CD14-positive monocyte (primary cell): ENCODE data around the gene CCDC170. TPM values are rescaled to one million over a fixed set of nuclear protein-coding genes. Genes with fewer than 3 reads are reported as not detected.
A peak's percentile ranks its signal among the peaks of the same experiment; 100 is the strongest.

Experiments
- DNase-seq, 3 donors: peaks; one replicate each; pipeline ENCODE4 v3.0.0-alpha.2; 2011 to 2022
- H2AFZ ChIP-seq: 2 replicates; pipeline ENCODE4 v1.6.0; 2012; ENCODE audit warnings: mild to moderate bottlenecking, low read depth, low read length, inconsistent platforms; ENCODE audit not compliant: insufficient read depth, poor library complexity, severe bottlenecking
- H3K27ac ChIP-seq, 2 donors: 1 replicate in 1 of 2; 2 replicates in 1 of 2; pipeline ENCODE4 v1.5.1; 2012 to 2013; ENCODE audit warnings: low read length in 2 of 2, control low read depth in 1 of 2, inconsistent platforms in 1 of 2, low read depth in 1 of 2, mild to moderate bottlenecking in 1 of 2
- H3K27me3 ChIP-seq, 2 donors: one replicate each; pipeline versions ENCODE4 v1.6.0 to v1.6.1; 2011 to 2013; ENCODE audit warnings: low read length in 2 of 2; ENCODE audit not compliant: control insufficient read depth in 2 of 2, insufficient read depth in 2 of 2
- H3K36me3 ChIP-seq, 2 donors: replicated peaks in 1 of 2; 1 replicate in 1 of 2; 2 replicates in 1 of 2; pipeline versions ENCODE4 v1.5.1 to v1.6.1; 2012 to 2013; ENCODE audit warnings: low read length in 2 of 2, control low read depth in 1 of 2, inconsistent platforms in 1 of 2, mild to moderate bottlenecking in 1 of 2; ENCODE audit not compliant: insufficient read depth in 2 of 2, control insufficient read depth in 1 of 2
- H3K4me1 ChIP-seq, 2 donors: 1 replicate in 1 of 2; 2 replicates in 1 of 2; pipeline versions ENCODE4 v1.5.1 to v1.6.1; 2012 to 2013; ENCODE audit warnings: low read length in 2 of 2, control low read depth in 1 of 2, inconsistent platforms in 1 of 2, mild to moderate bottlenecking in 1 of 2, moderate library complexity in 1 of 2; ENCODE audit not compliant: insufficient read depth in 2 of 2, control insufficient read depth in 1 of 2
- H3K4me2 ChIP-seq: replicated peaks from 2 replicates; pipeline ENCODE3; 2012; ENCODE audit warnings: low read length, moderate library complexity, mild to moderate bottlenecking; ENCODE audit not compliant: poor library complexity, severe bottlenecking; ENCODE audit errors: extremely low read depth
- H3K4me3 ChIP-seq, 3 experiments: fragments of 200-600 bp in 1 of 3; sonication (generic) in 1 of 3; replicated peaks in 1 of 3; 1 replicate in 2 of 3; 2 replicates in 1 of 3; pipeline ENCODE4 v1.5.1; 2011 to 2013; ENCODE audit warnings: low read length in 3 of 3, mild to moderate bottlenecking in 3 of 3, control low read depth in 2 of 3, low read depth in 2 of 3, inconsistent platforms in 1 of 3, moderate library complexity in 1 of 3
- H3K79me2 ChIP-seq: 2 replicates; pipeline ENCODE4 v1.6.0; 2012; ENCODE audit warnings: mild to moderate bottlenecking, control low read depth, inconsistent platforms, low read length, moderate library complexity; ENCODE audit not compliant: insufficient read depth
- H3K9ac ChIP-seq: 2 replicates; pipeline ENCODE4 v1.6.0; 2017; ENCODE audit warnings: low read length, mild to moderate bottlenecking; ENCODE audit not compliant: insufficient read depth, poor library complexity, severe bottlenecking
- H3K9me3 ChIP-seq, 2 donors: replicated peaks in 1 of 2; 1 replicate in 1 of 2; 2 replicates in 1 of 2; pipeline versions ENCODE4 v1.5.1 to v1.6.1; 2012 to 2013; ENCODE audit warnings: low read length in 2 of 2, control low read depth in 1 of 2; ENCODE audit not compliant: control insufficient read depth in 1 of 2, insufficient read depth in 1 of 2
- H4K20me1 ChIP-seq: 2 replicates; pipeline ENCODE4 v1.6.0; 2012; ENCODE audit warnings: mild to moderate bottlenecking, low read length, control low read depth, moderate library complexity; ENCODE audit not compliant: insufficient read depth
- H3K27ac Mint-ChIP-seq, 7 donors: one replicate each; pipeline ENCODE4 v1.8.0; 2020; ENCODE audit warnings: mild to moderate bottlenecking in 7 of 7, mixed read lengths in 7 of 7, moderate library complexity in 6 of 7, inconsistent platforms in 2 of 7
- H3K27me3 Mint-ChIP-seq, 3 donors: one replicate each; pipeline ENCODE4 v1.8.0; 2021 to 2022; ENCODE audit warnings: low read depth in 3 of 3, mild to moderate bottlenecking in 3 of 3, mixed read lengths in 3 of 3, moderate library complexity in 3 of 3, inconsistent platforms in 1 of 3
- H3K36me3 Mint-ChIP-seq, 2 donors: one replicate each; pipeline ENCODE4 v1.8.0; 2020; ENCODE audit warnings: mixed read lengths in 2 of 2, inconsistent platforms in 1 of 2, mild to moderate bottlenecking in 1 of 2
- H3K4me1 Mint-ChIP-seq: one replicate; pipeline ENCODE4 v1.8.0; 2020; ENCODE audit warnings: mild to moderate bottlenecking, mixed read lengths
- H3K4me3 Mint-ChIP-seq, 2 donors: one replicate each; pipeline ENCODE4 v1.8.0; 2020; ENCODE audit warnings: mild to moderate bottlenecking in 2 of 2, mixed read lengths in 2 of 2, moderate library complexity in 1 of 2
- H3K9me3 Mint-ChIP-seq, 7 donors: one replicate each; pipeline ENCODE4 v1.8.0; 2020 to 2022; ENCODE audit warnings: mixed read lengths in 7 of 7, mild to moderate bottlenecking in 6 of 7, moderate library complexity in 6 of 7, inconsistent platforms in 2 of 7
- WGBS: methylation state at CpG from one replicate; pipeline ENCODE4 v1.1.5; 2013; ENCODE audit warnings: missing lambda C conversion rate; ENCODE audit not compliant: insufficient coverage; 5-methylcytosine and 5-hydroxymethylcytosine counted together
- intact Hi-C, 2 donors: fragments of 100-400 bp; cut with micrococcal nuclease; formaldehyde crosslinking; loops; one replicate each; pipeline versions ENCODE4 v1.15.0 to v1.15.1; 2023
- polyA plus RNA-seq, 3 donors: library from polyadenylated mRNA; depleted of rRNA in 1 of 3; unstranded in 2 of 3; stranded (reverse) in 1 of 3; fragments of 300-500 nt in 2 of 3; fragments of >200 nt in 1 of 3; fragmentation: Illumina TruSeq in 2 of 3; gene quantifications; 1 replicate in 2 of 3; 2 replicates in 1 of 3; pipeline ENCODE4 v1.2.3, GENCODE V29; 2012 to 2021
- TF ChIP-seq, protein P1 (sequence below): fragments of 200-600 bp; IDR thresholded peaks from one replicate; pipeline ENCODE4 v1.8.0; 2022; ENCODE audit warnings: antibody characterized with exemption, mild to moderate bottlenecking

The CCDC170 gene
- polyA plus RNA-seq, 3 donors, result 4.2 to 7.0 (median 6.3) TPM

DNA sequence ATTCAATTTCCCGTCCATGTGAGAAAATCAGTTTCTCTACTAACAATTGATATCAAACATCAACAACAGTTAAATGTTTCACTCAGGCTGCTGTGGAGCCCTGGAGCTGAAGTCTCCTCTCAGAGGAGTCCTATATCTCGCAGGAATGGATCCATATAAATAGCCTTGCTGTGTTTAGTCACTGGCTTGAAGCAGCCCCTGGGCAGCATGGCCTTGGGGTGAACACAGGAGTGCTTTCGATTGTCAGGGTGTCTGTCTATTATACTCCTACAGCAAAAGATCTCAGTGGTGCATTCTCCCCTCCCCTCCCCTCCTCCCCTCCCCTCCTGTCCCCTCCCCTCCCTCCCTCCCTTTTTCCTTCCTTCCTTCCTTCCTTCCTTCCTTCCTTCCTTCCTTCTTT is 141.9 kb downstream of the CCDC170 start:
- intact Hi-C loops, result no loop called here
- Mint-ChIP-seq H3K27ac (peak overlapping the region in 1 of 7 donors; percentile 77), H3K9me3 (peaks cover 0 to 16% (median 5%) of the 10 kb centered on the region in 7 donors), H3K4me1 (no peaks in the 10 kb centered on the region), H3K36me3 (no peaks in the 10 kb centered on the region), H3K27me3 (peaks cover under 1 to 4% (median 2%) of the 10 kb centered on the region in 3 donors), H3K4me3 (no peak overlapping the region)
- Histone ChIP-seq H3K4me1 (no peaks in the 10 kb centered on the region), H2AFZ (no peak overlapping the region), H3K27me3 (no peaks in the 10 kb centered on the region), H3K9me3 (peaks cover 0 to 4% of the 10 kb centered on the region in 2 donors), H4K20me1 (no peaks in the 10 kb centered on the region), H3K36me3 (no peaks in the 10 kb centered on the region), H3K4me3 (no peak overlapping the region), H3K27ac (no peak overlapping the region), H3K4me2 (no peak overlapping the region), H3K79me2 (no peaks in the 10 kb centered on the region), H3K9ac (no peak overlapping the region)
- TF ChIP-seq, protein P1, sequence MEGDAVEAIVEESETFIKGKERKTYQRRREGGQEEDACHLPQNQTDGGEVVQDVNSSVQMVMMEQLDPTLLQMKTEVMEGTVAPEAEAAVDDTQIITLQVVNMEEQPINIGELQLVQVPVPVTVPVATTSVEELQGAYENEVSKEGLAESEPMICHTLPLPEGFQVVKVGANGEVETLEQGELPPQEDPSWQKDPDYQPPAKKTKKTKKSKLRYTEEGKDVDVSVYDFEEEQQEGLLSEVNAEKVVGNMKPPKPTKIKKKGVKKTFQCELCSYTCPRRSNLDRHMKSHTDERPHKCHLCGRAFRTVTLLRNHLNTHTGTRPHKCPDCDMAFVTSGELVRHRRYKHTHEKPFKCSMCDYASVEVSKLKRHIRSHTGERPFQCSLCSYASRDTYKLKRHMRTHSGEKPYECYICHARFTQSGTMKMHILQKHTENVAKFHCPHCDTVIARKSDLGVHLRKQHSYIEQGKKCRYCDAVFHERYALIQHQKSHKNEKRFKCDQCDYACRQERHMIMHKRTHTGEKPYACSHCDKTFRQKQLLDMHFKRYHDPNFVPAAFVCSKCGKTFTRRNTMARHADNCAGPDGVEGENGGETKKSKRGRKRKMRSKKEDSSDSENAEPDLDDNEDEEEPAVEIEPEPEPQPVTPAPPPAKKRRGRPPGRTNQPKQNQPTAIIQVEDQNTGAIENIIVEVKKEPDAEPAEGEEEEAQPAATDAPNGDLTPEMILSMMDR, result no peak
- DNase-seq, result no peak
- WGBS, result 100% methylated on average over 1 of the region's 3 CpGs

- no CpG with 5 or more reads among the region's 3 CpGs for WGBS
- H3K27me3 ChIP-seq, result no peaks in the 10 kb centered on the region
- H3K27me3 Mint-ChIP-seq, result peaks cover 0 to 4% (median 2%) of the 10 kb centered on the region in 3 donors
- H3K4me1 Mint-ChIP-seq, result no peaks in the 10 kb centered on the region
- TF ChIP-seq, protein P1, result no peak
- no peaks in the 10 kb centered on the region for H3K36me3 Mint-ChIP-seq
- H3K27ac Mint-ChIP-seq, result no peak overlapping the region
- H3K4me1 ChIP-seq, result no peaks in the 10 kb centered on the region
- no peaks in the 10 kb centered on the region for H4K20me1 ChIP-seq
- peaks cover 0 to 23% (median 9%) of the 10 kb centered on the region in 7 donors for H3K9me3 Mint-ChIP-seq
- no peak overlapping the region for H3K9ac ChIP-seq
- no peak overlapping the region for H3K4me3 Mint-ChIP-seq
- intact Hi-C loops, result no loop called here
- H3K27ac ChIP-seq, result no peak overlapping the region
- DNase-seq, result no peak
- H3K36me3 ChIP-seq, result no peaks in the 10 kb centered on the region
- peaks cover 0 to 4% of the 10 kb centered on the region in 2 donors for H3K9me3 ChIP-seq
- no peaks in the 10 kb centered on the region for H3K79me2 ChIP-seq
- no peak overlapping the region for H3K4me2 ChIP-seq
- no peak overlapping the region for H3K4me3 ChIP-seq
- H2AFZ ChIP-seq, result no peak overlapping the region
Measured at GRCh38 chr6:151637814-151638213, 144.0 kb downstream of the CCDC170 start.
